HG02840 (cell line): ENCODE data around the gene DCUN1D1.

Experiments
- ATAC-seq: cut with Tn5 transposase; IDR thresholded peaks from one replicate; pipeline ENCODE4 v1.9.1; 2021; ENCODE audit warnings: mild to moderate bottlenecking, moderate library complexity, moderate number of reproducible peaks; ENCODE audit not compliant: unreplicated experiment, low FRiP score

The DCUN1D1 gene

GRCh38 chr3:182973047-182973446 is 7.3 kb downstream of the DCUN1D1 start:
- ATAC-seq = no peak

GRCh38 chr3:182972387-182972786 is 8.0 kb downstream of the DCUN1D1 start:
- ATAC-seq = no peak

- ATAC-seq = no peak
Measured at GRCh38 chr3:182971637-182972036, 8.7 kb downstream of the DCUN1D1 start.

- no peak for ATAC-seq
Measured at GRCh38 chr3:182970811-182971418, 9.4 kb downstream of the DCUN1D1 start.

GRCh38 chr3:182969853-182970252 is 10.5 kb downstream of the DCUN1D1 start:
- ATAC-seq = no peak

- no peak for ATAC-seq
Measured at GRCh38 chr3:182969277-182969676, 11.1 kb downstream of the DCUN1D1 start.

GRCh38 chr3:182967218-182968204 is 12.8 kb downstream of the DCUN1D1 start:
- peak; percentile 53 for ATAC-seq

GRCh38 chr3:182965861-182966366 is 14.4 kb downstream of the DCUN1D1 start:
- no peak for ATAC-seq

GRCh38 chr3:182964179-182964578 is 16.2 kb downstream of the DCUN1D1 start:
- ATAC-seq = no peak

GRCh38 chr3:182962166-182962565 is 18.2 kb downstream of the DCUN1D1 start:
- no peak for ATAC-seq

- ATAC-seq = no peak
Measured at GRCh38 chr3:182959474-182960350, 20.6 kb downstream of the DCUN1D1 start.

GRCh38 chr3:182957676-182958266 is 22.6 kb downstream of the DCUN1D1 start:
- no peak for ATAC-seq

- no peak for ATAC-seq
Measured at GRCh38 chr3:182957226-182957625, 23.1 kb downstream of the DCUN1D1 start.

GRCh38 chr3:182954553-182955235 is 25.6 kb downstream of the DCUN1D1 start:
- peak; percentile 88 for ATAC-seq

GRCh38 chr3:182949688-182950087 is 30.6 kb downstream of the DCUN1D1 start:
- ATAC-seq = no peak

GRCh38 chr3:182948305-182948704 is 32.0 kb downstream of the DCUN1D1 start:
- ATAC-seq = no peak

GRCh38 chr3:182947888-182948287 is 32.5 kb downstream of the DCUN1D1 start:
- ATAC-seq = no peak

GRCh38 chr3:182941719-182942118 is 38.6 kb downstream of the DCUN1D1 start:
- ATAC-seq = no peak

- ATAC-seq = no peak
Measured at GRCh38 chr3:182940266-182940808, 40.0 kb downstream of the DCUN1D1 start.
